Choroid plexus epithelial cell (primary cell): ENCODE measurements around the gene ELMO1.

Source experiments
- DNase-seq: peaks from one replicate; pipeline ENCODE4 v3.0.0-alpha.2; 2010; ENCODE audit warnings: low read depth
- H3K4me3 ChIP-seq: 2 replicates; pipeline ENCODE4 v1.5.1; 2011; ENCODE audit warnings: low read depth, mild to moderate bottlenecking, control low read depth, low read length, moderate library complexity
- TF ChIP-seq, protein P1 (sequence below): conservative IDR thresholded peaks from 2 replicates; pipeline ENCODE4 v1.5.1; 2011; ENCODE audit warnings: low read depth, mild to moderate bottlenecking, control low read depth, inconsistent platforms, low read length, moderate library complexity

ELMO1 gene

DNA sequence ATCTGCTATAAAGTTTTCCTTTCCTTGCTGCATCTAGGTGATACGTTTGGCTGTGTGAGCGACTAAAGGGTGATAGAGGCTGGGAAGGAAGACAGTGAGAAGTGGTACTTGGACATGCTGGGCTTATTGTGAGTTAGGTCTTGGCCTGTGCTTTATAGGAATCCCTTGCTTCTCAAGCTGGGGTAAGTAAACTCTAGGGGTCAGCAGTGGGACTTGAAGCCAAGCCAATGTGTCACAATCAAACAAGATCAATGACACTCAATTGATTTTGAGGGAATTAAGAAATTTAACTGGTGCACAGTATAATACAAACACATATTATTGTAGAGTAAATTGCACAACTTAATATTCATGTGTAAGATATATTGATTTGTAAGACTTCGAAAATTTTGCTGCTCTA is 568.6 kb downstream of the ELMO1 start:
- TF ChIP-seq, protein P1, sequence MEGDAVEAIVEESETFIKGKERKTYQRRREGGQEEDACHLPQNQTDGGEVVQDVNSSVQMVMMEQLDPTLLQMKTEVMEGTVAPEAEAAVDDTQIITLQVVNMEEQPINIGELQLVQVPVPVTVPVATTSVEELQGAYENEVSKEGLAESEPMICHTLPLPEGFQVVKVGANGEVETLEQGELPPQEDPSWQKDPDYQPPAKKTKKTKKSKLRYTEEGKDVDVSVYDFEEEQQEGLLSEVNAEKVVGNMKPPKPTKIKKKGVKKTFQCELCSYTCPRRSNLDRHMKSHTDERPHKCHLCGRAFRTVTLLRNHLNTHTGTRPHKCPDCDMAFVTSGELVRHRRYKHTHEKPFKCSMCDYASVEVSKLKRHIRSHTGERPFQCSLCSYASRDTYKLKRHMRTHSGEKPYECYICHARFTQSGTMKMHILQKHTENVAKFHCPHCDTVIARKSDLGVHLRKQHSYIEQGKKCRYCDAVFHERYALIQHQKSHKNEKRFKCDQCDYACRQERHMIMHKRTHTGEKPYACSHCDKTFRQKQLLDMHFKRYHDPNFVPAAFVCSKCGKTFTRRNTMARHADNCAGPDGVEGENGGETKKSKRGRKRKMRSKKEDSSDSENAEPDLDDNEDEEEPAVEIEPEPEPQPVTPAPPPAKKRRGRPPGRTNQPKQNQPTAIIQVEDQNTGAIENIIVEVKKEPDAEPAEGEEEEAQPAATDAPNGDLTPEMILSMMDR: no peak
- DNase-seq: no peak
- H3K4me3 ChIP-seq: no peak overlapping the region

DNA sequence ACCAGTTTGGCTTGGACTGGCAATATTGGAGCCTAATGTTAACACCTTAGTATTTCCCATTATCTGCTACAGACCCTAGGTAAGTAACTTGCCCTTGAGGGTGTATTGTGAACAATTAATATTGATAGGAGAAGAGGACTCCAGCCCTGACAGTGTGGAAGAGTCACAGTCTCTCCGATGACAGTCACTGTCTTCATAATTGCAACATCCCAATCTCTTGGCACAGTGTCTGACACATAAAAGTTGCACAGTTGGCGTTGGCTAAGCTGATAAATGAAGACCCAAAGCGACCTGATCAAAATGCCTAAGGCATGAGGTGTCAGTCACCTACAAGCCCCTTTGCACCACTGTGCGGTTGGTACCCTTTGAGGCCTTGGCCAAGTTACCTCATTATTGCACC is 569.6 kb downstream of the ELMO1 start:
- DNase-seq: no peak
- H3K4me3 ChIP-seq: no peak overlapping the region
- TF ChIP-seq, protein P1: no peak

DNA sequence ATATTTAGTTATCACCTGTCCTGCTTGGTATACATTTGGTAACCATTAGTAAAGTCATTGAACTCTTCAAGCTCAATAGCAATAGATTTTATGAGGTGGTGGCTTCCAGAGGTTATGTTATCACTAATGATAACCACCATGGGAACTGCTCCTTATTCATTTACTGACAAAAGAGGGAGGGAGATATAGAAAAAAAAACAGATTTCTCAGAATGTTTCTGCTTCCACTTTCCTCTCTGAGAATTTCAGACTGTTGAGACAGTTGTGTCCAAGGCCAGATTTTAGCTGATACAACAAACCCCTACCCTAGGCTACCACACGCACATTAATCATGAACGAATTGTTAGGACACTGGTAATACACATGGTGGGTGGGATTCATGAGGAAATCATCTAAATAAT is 570.4 kb downstream of the ELMO1 start:
- H3K4me3 ChIP-seq: no peak overlapping the region
- DNase-seq: no peak
- TF ChIP-seq, protein P1: no peak

DNA sequence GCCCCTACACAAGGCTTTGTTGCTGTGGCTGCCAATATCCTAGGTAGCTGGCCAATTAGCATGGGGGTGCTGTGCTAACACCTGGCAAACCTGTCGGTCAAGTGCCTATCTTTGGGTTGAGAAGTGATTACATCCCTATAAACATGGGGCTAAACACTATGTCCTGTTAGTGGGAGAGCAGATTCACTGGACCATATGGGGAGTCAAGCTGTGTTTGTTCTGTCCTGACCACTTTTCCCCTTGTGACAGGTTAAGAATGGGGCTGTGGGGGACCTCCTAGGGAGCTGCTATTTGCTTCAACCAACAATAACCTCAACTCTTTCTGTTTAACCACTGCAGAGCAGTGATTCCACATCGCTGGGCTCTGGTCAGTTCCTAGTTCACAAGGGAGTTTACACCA is 572.9 kb downstream of the ELMO1 start:
- TF ChIP-seq, protein P1: no peak
- DNase-seq: peak; percentile 12
- no peak overlapping the region for H3K4me3 ChIP-seq

GRCh38 chr7:36874041-36874440 is 574.6 kb downstream of the ELMO1 start:
- no peak overlapping the region for H3K4me3 ChIP-seq
- DNase-seq: no peak
- TF ChIP-seq, protein P1: no peak

DNA sequence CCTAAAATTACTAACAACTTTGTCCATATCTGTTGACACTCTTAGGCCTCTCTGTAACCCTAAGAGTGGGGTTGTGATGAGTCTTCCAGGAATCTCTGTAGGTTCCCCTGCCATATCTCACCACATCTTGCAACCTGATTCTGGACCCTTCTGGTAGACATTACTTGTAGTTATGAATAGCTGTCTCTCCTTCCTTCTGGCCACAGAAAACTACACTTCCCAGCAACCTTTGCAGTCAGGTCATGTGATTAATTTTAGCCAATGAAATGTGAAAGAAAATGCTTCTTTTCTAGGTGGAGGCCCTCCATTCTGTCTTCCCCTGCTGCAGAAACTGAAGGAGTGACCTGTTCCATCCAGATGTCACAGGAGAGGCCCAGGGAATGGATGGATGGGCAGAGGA is 576.8 kb downstream of the ELMO1 start:
- H3K4me3 ChIP-seq: no peak overlapping the region
- DNase-seq: no peak
- TF ChIP-seq, protein P1: no peak

DNA sequence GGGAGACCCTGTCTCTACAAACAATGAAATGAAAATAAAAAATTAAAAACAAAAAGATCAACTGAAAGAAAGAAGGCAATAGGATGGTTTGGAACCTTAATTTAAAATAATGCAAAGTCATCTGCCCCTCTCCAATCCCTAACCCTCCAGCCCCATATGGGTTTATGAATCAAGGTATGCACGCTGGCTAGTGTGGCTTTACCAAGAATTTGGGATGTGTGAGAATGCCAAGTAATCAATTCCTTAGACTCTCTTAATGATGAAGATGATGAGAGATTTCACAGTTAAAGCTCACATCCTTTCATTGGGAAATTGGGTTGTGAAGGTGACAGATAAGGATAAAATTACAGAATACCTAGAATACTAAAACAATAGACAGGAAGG is 577.3 kb downstream of the ELMO1 start:
- TF ChIP-seq, protein P1: no peak
- no peak for DNase-seq
- no peak overlapping the region for H3K4me3 ChIP-seq
